GM12874 (cell line): ENCODE results near the gene ZFYVE9.

Experiments used
- TF ChIP-seq, protein P1 (sequence below): IDR thresholded peaks from 2 replicates; pipeline ENCODE4 v1.5.1; 2011; ENCODE audit warnings: low read depth, mild to moderate bottlenecking, control low read depth, low read length, moderate library complexity; ENCODE audit not compliant: insufficient read depth

ZFYVE9 gene

DNA sequence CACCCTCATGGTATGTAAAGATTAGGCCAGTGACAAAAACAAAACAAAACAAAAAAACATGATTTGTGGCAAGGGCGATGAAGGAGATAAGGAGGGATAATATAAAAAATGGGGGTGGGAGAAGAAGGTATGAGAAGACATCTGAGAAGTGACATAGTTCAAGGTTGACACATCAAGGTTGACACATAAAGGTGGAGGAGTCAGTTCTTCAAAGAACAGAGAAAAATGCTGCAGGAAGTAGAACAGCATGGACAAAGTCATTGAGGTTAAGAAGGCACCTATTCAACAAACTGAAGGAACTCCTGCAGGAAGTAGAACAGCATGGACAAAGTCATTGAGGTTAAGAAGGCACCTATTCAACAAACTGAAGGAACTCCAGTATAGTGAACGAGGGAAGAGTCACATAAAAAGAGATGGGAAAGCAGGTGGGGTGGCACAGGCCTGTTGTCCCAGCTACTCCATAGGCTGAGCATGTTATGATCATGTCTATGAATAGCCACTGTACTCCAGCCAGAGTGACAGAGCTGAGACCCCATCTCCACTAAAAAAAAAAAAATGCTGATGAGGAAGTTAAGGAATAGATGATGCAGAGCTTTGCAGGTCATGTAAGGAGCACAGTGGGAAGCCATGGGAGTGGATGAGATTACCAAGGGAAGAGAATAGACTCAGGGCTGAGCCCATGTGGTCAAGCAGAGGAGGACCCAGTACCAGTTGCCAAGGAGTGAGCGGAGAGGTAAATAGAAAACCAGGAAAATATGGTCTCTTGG is 101.5 kb downstream of the ZFYVE9 start:
- TF ChIP-seq, protein P1, sequence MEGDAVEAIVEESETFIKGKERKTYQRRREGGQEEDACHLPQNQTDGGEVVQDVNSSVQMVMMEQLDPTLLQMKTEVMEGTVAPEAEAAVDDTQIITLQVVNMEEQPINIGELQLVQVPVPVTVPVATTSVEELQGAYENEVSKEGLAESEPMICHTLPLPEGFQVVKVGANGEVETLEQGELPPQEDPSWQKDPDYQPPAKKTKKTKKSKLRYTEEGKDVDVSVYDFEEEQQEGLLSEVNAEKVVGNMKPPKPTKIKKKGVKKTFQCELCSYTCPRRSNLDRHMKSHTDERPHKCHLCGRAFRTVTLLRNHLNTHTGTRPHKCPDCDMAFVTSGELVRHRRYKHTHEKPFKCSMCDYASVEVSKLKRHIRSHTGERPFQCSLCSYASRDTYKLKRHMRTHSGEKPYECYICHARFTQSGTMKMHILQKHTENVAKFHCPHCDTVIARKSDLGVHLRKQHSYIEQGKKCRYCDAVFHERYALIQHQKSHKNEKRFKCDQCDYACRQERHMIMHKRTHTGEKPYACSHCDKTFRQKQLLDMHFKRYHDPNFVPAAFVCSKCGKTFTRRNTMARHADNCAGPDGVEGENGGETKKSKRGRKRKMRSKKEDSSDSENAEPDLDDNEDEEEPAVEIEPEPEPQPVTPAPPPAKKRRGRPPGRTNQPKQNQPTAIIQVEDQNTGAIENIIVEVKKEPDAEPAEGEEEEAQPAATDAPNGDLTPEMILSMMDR: no peak

DNA sequence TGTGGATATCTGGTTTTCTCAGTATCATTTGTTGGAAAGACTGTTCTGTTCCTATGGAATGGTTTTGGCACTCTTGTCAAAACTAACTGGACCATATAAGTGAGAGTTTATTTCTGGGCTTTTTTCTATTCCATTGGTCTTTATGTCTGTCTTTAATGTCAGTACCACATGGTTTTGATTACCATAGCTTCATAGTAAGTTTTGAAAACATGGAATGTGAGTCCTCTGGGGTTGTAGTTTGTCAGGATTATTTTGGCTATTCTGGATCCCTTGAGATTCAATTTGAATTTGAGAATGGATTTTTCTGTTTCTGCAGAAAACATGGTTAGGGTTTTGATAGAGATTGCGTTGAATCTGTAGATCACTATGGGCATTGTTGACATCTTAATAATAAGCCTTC is 107.9 kb downstream of the ZFYVE9 start:
- TF ChIP-seq, protein P1: no peak

DNA sequence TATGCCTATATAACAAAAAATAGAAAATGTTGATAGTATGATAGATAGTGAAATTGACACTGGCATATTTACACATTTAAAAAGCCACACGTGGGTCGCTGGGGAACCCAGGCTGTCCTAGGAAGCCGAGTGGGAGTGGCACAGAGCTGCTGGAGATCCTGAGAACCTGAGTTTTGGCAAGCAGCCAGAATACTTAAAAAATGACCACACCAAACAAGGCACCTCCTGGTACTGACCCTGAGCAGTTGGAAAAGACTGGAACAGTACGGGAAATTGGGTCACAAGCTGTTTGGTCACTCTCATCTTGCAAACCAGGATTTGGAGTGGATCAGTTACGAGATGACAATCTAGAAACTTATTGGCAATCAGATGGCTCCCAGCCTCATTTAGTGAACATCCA is 111.5 kb downstream of the ZFYVE9 start:
- TF ChIP-seq, protein P1: no peak

DNA sequence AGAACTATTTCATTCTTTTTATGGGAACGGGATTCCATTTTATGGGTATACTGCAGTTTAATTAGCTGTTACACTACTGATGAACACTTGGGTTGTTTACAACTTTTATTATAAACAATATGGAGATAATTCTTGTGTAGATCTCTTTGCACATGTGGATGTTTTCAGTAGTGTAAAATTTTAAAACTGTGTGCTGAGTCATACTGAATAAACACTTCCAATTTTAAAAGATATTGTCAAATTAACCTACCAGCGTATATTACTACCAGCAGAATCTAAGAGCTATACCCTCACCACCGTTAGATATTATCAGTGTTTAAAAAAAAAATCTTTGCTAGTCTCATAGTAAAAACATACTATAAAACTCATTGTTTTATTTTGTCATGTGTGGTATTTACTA is 118.0 kb downstream of the ZFYVE9 start:
- TF ChIP-seq, protein P1: no peak

DNA sequence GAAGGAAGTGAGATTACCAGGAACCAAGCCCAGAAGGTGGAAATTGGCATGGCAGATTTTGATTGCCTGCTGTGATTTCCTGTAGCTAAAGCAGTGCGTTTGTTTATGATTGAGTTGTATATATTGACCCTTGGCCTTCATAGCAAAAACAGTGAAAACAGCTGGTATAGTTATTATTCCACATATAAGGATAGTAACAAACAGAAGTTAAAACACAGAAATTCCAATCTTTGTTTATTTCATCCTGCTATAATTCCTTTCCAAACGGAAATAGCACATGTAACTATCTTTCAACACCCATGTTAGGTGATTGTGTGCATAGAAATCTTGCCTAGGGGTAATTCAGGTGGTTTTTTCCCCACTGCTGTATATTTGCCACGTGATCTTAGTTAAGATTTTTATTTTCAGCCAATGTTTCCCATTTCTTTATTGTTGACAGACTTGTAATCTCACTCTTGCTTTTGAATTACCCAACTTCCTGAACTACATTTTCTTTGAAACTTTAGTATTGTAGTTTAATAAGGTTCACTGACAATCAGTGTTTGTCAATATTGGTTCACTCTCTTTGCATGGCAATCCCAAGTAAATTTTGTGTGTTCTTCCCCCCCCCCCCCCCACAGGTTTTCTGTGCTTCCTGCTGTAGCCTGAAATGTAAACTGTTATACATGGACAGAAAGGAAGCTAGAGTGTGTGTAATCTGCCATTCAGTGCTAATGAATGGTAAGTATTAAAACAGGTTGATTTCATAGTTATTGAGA is 121.4 kb downstream of the ZFYVE9 start:
- TF ChIP-seq, protein P1: no peak

DNA sequence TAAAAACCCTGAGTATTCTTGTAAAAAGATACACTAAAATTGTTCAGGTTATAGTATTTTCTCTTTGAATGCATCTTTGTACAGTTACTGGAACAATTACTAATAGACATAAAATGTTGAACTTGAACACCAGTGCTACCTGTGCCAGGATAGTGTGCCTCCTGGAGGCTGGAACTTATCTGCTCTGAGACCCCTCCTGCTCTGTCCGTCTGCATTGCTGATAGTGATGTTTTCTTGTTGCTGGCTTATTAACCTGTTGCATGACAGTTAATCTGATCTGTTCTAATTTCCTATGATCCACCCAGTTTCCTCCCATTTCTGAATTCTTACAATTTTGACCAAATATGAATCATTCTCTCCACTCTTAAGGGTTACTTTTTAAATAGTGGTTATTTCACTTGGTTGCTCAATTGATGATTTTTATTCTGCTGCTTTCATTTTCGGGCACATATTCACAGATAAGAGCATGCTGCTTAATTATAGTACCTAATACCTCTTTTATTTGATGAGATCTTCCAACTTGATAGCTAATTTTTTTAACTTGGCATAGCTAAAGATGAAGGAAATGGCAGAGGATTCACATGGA is 122.7 kb downstream of the ZFYVE9 start:
- TF ChIP-seq, protein P1: no peak

DNA sequence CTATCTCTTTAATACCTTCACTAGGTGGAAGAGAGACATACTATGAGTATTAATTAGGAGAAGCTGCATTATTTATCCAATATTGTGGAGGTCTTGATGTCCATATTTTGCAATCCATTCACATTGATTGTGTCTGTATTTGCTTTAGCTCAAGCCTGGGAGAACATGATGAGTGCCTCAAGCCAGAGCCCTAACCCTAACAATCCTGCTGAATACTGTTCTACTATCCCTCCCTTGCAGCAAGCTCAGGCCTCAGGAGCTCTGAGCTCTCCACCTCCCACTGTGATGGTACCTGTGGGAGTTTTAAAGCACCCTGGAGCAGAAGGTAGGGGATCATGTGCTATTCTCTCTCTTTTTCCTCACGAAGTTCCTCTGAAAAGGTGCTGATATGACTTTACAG is 124.6 kb downstream of the ZFYVE9 start:
- TF ChIP-seq, protein P1: no peak
